Astrocyte (in vitro differentiated cells and primary cell): Measurements from ENCODE around the gene CLASRP.

ENCODE experiments used
- EZH2 ChIP-seq: IDR thresholded peaks from 2 replicates; pipeline ENCODE4 v1.6.1; 2012; ENCODE audit warnings: mild to moderate bottlenecking, low read length, inconsistent platforms; ENCODE audit not compliant: insufficient read depth
- TF ChIP-seq, protein P1 (sequence below): IDR thresholded peaks from 2 replicates; pipeline ENCODE4 v1.5.1; 2011; ENCODE audit warnings: low read depth, mild to moderate bottlenecking, inconsistent platforms, low read length, moderate library complexity; ENCODE audit not compliant: insufficient read depth

- no peak for TF ChIP-seq EZH2
- TF ChIP-seq, protein P1, sequence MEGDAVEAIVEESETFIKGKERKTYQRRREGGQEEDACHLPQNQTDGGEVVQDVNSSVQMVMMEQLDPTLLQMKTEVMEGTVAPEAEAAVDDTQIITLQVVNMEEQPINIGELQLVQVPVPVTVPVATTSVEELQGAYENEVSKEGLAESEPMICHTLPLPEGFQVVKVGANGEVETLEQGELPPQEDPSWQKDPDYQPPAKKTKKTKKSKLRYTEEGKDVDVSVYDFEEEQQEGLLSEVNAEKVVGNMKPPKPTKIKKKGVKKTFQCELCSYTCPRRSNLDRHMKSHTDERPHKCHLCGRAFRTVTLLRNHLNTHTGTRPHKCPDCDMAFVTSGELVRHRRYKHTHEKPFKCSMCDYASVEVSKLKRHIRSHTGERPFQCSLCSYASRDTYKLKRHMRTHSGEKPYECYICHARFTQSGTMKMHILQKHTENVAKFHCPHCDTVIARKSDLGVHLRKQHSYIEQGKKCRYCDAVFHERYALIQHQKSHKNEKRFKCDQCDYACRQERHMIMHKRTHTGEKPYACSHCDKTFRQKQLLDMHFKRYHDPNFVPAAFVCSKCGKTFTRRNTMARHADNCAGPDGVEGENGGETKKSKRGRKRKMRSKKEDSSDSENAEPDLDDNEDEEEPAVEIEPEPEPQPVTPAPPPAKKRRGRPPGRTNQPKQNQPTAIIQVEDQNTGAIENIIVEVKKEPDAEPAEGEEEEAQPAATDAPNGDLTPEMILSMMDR: no peak
Observed at GRCh38 chr19:45090034-45090433, 51.2 kb downstream of the CLASRP start.
